Left hindlimb (tissue), 1 donor: ENCODE data around the gene SYCE1.
"Not testable (repeated sequence)": the region's sequence is repeated elsewhere in the genome, so short reads cannot be mapped to it uniquely, and the experiment has no call there.

Experiments
- DNase-seq: peaks from one replicate; pipeline ENCODE4 v3.0.0-alpha.2; 2018

SYCE1 gene

GRCh38 chr10:133555521-133555920 lies 9.9 kb downstream of the SYCE1 start:
- no peak for DNase-seq

GRCh38 chr10:133554600-133554999 lies 10.8 kb downstream of the SYCE1 start:
- no peak for DNase-seq

- no peak for DNase-seq
Measured at GRCh38 chr10:133544506-133544905, 20.9 kb downstream of the SYCE1 start.

- not testable (repeated sequence) for DNase-seq
Measured at GRCh38 chr10:133541441-133541975, 23.9 kb downstream of the SYCE1 start.

- DNase-seq, result no peak
Measured at GRCh38 chr10:133537546-133538545, 27.5 kb downstream of the SYCE1 start.

GRCh38 chr10:133536198-133536597 lies 29.2 kb downstream of the SYCE1 start:
- DNase-seq, result no peak

- no peak for DNase-seq
Measured at GRCh38 chr10:133534417-133534816, 31.0 kb downstream of the SYCE1 start.

GRCh38 chr10:133532871-133533270 lies 32.5 kb downstream of the SYCE1 start:
- DNase-seq, result no peak

GRCh38 chr10:133530506-133530905 lies 34.9 kb downstream of the SYCE1 start:
- no peak for DNase-seq

- DNase-seq, result no peak
Measured at GRCh38 chr10:133529576-133529946, 35.8 kb downstream of the SYCE1 start.

GRCh38 chr10:133528845-133529575 lies 36.4 kb downstream of the SYCE1 start:
- DNase-seq, result no peak

- no peak for DNase-seq
Measured at GRCh38 chr10:133528296-133528844, 37.0 kb downstream of the SYCE1 start.

GRCh38 chr10:133527771-133528271 lies 37.6 kb downstream of the SYCE1 start:
- no peak for DNase-seq

GRCh38 chr10:133526957-133527588 lies 38.3 kb downstream of the SYCE1 start, which contains the start of gene CYP2E1:
CYP2E1 (plus strand) TSS chr10:133527363; CDS start chr10:133527396, 33 bp downstream.
- no peak for DNase-seq

GRCh38 chr10:133525444-133525843 lies 39.9 kb downstream of the SYCE1 start:
- no peak for DNase-seq

GRCh38 chr10:133523631-133524203 lies 41.7 kb downstream of the SYCE1 start:
- no peak for DNase-seq

- DNase-seq, result peak; percentile 44
Measured at GRCh38 chr10:133520193-133520738, 45.1 kb downstream of the SYCE1 start.

GRCh38 chr10:133518517-133518916 lies 46.9 kb downstream of the SYCE1 start:
- not testable (repeated sequence) for DNase-seq

- DNase-seq, result no peak
Measured at GRCh38 chr10:133516057-133516456, 49.3 kb downstream of the SYCE1 start.

GRCh38 chr10:133515471-133515870 lies 49.9 kb downstream of the SYCE1 start:
- no peak for DNase-seq

GRCh38 chr10:133511907-133512528 lies 53.4 kb downstream of the SYCE1 start:
- no peak for DNase-seq
